WTC11 (cell line): Measurements from ENCODE around the gene CTTNBP2NL. TPM values are rescaled to one million over a fixed set of nuclear protein-coding genes. Genes with fewer than 3 reads are reported as not detected.

ENCODE experiments used
- ATAC-seq: fragments of 200-7000 bp; cut with Tn5 transposase; 2 replicates; pipeline ENCODE4 v1.10.0; 2021; ENCODE audit warnings: mild to moderate bottlenecking, moderate library complexity
- CTCF ChIA-PET: fragments of 300-600 bp; sonication (Branson Sonifier 250); formaldehyde crosslinking; loops from one replicate; lab custom pipeline; 2021; ENCODE audit warnings: antibody characterized with exemption; lab: Charles Lee
- POLR2A ChIA-PET: fragments of 350-600 bp; sonication (Branson Sonifier 250); formaldehyde crosslinking; loops from one replicate; lab custom pipeline; 2021; ENCODE audit warnings: antibody characterized with exemption; lab: Charles Lee
- DNase-seq: peaks from one replicate; pipeline ENCODE4 v3.0.0; 2021; ENCODE audit warnings: low spot score
- H3K27ac Mint-ChIP-seq: 2 replicates; pipeline ENCODE4 v1.8.0; 2021; ENCODE audit warnings: mixed read lengths
- H3K27me3 Mint-ChIP-seq: 2 replicates; pipeline ENCODE4 v1.8.0; 2021; ENCODE audit warnings: low read depth, mild to moderate bottlenecking, moderate library complexity, mixed read lengths
- H3K36me3 Mint-ChIP-seq: 2 replicates; pipeline ENCODE4 v1.8.0; 2021; ENCODE audit warnings: mixed read lengths
- H3K4me1 Mint-ChIP-seq: 2 replicates; pipeline ENCODE4 v1.8.0; 2022; ENCODE audit warnings: mixed read lengths
- H3K4me3 Mint-ChIP-seq: 2 replicates; pipeline ENCODE4 v1.8.0; 2021; ENCODE audit warnings: mild to moderate bottlenecking, moderate library complexity, mixed read lengths
- H3K9me3 Mint-ChIP-seq: 2 replicates; pipeline ENCODE4 v1.8.0; 2021; ENCODE audit warnings: mixed read lengths
- AR ChIP-seq: fragments of 250-450 bp; sonication (Bioruptor Pico); IDR thresholded peaks from 2 replicates; pipeline ENCODE4 v1.9.0; 2021; ENCODE audit warnings: mild to moderate bottlenecking
- ATF1 ChIP-seq: sonication (generic); formaldehyde crosslinking; IDR thresholded peaks from 2 replicates; pipeline ENCODE4 v1.8.1; 2023; ENCODE audit warnings: mild to moderate bottlenecking, moderate library complexity, missing genetic modification reagents
- CBFB ChIP-seq: sonication (generic); formaldehyde crosslinking; IDR thresholded peaks from 2 replicates; pipeline ENCODE4 v1.8.1; 2022; ENCODE audit warnings: mild to moderate bottlenecking, low read depth, missing genetic modification reagents
- CREB1 ChIP-seq: sonication (generic); formaldehyde crosslinking; IDR thresholded peaks from 2 replicates; pipeline ENCODE4 v1.8.0; 2023; ENCODE audit warnings: mild to moderate bottlenecking, missing genetic modification reagents
- FOXP4 ChIP-seq: sonication (generic); formaldehyde crosslinking; IDR thresholded peaks from 2 replicates; pipeline ENCODE4 v1.8.0; 2022; ENCODE audit warnings: mild to moderate bottlenecking, missing genetic modification reagents
- HMGA2 ChIP-seq: fragments of 250-450 bp; sonication (Bioruptor Pico); IDR thresholded peaks from 2 replicates; pipeline ENCODE4 v1.4.0; 2021; ENCODE audit warnings: mild to moderate bottlenecking, moderate library complexity
- IRF2 ChIP-seq: sonication (generic); formaldehyde crosslinking; IDR thresholded peaks from 2 replicates; pipeline ENCODE4 v1.8.0; 2022; ENCODE audit warnings: low read depth, missing genetic modification reagents, borderline replicate concordance
- JUN ChIP-seq: sonication (generic); formaldehyde crosslinking; IDR thresholded peaks from 2 replicates; pipeline ENCODE4 v1.8.0; 2023; ENCODE audit warnings: mild to moderate bottlenecking, missing genetic modification reagents
- MYBL2 ChIP-seq: sonication (generic); formaldehyde crosslinking; IDR thresholded peaks from 2 replicates; pipeline ENCODE4 v1.8.1; 2023; ENCODE audit warnings: mild to moderate bottlenecking, moderate library complexity, missing genetic modification reagents
- NR2C2 ChIP-seq: sonication (generic); formaldehyde crosslinking; IDR thresholded peaks from 2 replicates; pipeline ENCODE4 v1.8.0; 2022; ENCODE audit warnings: mild to moderate bottlenecking, missing genetic modification reagents
- NR3C1 ChIP-seq: sonication (generic); formaldehyde crosslinking; conservative IDR thresholded peaks from 2 replicates; pipeline ENCODE4 v1.8.1; 2023; ENCODE audit warnings: low read depth, mild to moderate bottlenecking, missing genetic modification reagents
- RELA ChIP-seq: sonication (generic); formaldehyde crosslinking; IDR thresholded peaks from 2 replicates; pipeline ENCODE4 v1.8.1; 2022; ENCODE audit warnings: missing genetic modification reagents, mild to moderate bottlenecking, borderline replicate concordance
- RORB ChIP-seq: fragments of 250-450 bp; sonication (Bioruptor Pico); IDR thresholded peaks from 2 replicates; pipeline ENCODE4 v1.9.0; 2021; ENCODE audit warnings: mild to moderate bottlenecking
- SMAD4 ChIP-seq: sonication (generic); formaldehyde crosslinking; IDR thresholded peaks from 2 replicates; pipeline ENCODE4 v1.8.0; 2022; ENCODE audit warnings: mild to moderate bottlenecking, missing genetic modification reagents
- SOX15 ChIP-seq: fragments of 250-450 bp; sonication (Bioruptor Pico); IDR thresholded peaks from 2 replicates; pipeline ENCODE4 v1.9.0; 2021; ENCODE audit warnings: mild to moderate bottlenecking
- ZNF138 ChIP-seq: sonication (generic); formaldehyde crosslinking; conservative IDR thresholded peaks from 2 replicates; pipeline ENCODE4 v1.8.1; 2022; ENCODE audit warnings: mild to moderate bottlenecking, moderate library complexity, missing genetic modification reagents
- total RNA-seq: library from RNA; stranded (reverse); gene quantifications from 3 replicates; pipeline ENCODE4 v1.2.3, GENCODE V29; 2021
- TF ChIP-seq, protein P1 (sequence below): sonication (generic); formaldehyde crosslinking; IDR thresholded peaks from 2 replicates; pipeline ENCODE4 v1.8.1; 2022; ENCODE audit warnings: mild to moderate bottlenecking, missing genetic modification reagents, moderate library complexity, borderline replicate concordance
- TF ChIP-seq, protein P2 (sequence below): sonication (generic); formaldehyde crosslinking; IDR thresholded peaks from 2 replicates; pipeline ENCODE4 v1.8.1; 2023; ENCODE audit warnings: mild to moderate bottlenecking, missing genetic modification reagents
- TF ChIP-seq, protein P3 (sequence below): sonication (generic); formaldehyde crosslinking; IDR thresholded peaks from 2 replicates; pipeline ENCODE4 v1.8.1; 2023; ENCODE audit warnings: mild to moderate bottlenecking, missing genetic modification reagents, moderate library complexity

Gene CTTNBP2NL
- total RNA-seq, 1 experiment from 2014 or later, result 32.8 TPM

GRCh38 chr1:112417271-112417670 lies 21.3 kb downstream of the CTTNBP2NL start:
- DNase-seq (no peak), ATAC-seq (no peak)
- H3K36me3 Mint-ChIP-seq, result peaks cover 38% of the 10 kb centered on the region
- TF ChIP-seq, protein P1, sequence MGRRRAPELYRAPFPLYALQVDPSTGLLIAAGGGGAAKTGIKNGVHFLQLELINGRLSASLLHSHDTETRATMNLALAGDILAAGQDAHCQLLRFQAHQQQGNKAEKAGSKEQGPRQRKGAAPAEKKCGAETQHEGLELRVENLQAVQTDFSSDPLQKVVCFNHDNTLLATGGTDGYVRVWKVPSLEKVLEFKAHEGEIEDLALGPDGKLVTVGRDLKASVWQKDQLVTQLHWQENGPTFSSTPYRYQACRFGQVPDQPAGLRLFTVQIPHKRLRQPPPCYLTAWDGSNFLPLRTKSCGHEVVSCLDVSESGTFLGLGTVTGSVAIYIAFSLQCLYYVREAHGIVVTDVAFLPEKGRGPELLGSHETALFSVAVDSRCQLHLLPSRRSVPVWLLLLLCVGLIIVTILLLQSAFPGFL (CRISPR knock-in tag), result no peak
- no peak for TF ChIP-seq JUN (CRISPR knock-in tag)
- no peak for TF ChIP-seq NR2C2 (CRISPR knock-in tag)
- TF ChIP-seq ATF1 (CRISPR knock-in tag), result no peak
- TF ChIP-seq SMAD4, result no peak
- no peak for TF ChIP-seq MYBL2 (CRISPR knock-in tag)
- no peak for TF ChIP-seq IRF2
- TF ChIP-seq SOX15 (CRISPR knock-in tag), result no peak
- TF ChIP-seq, protein P2, sequence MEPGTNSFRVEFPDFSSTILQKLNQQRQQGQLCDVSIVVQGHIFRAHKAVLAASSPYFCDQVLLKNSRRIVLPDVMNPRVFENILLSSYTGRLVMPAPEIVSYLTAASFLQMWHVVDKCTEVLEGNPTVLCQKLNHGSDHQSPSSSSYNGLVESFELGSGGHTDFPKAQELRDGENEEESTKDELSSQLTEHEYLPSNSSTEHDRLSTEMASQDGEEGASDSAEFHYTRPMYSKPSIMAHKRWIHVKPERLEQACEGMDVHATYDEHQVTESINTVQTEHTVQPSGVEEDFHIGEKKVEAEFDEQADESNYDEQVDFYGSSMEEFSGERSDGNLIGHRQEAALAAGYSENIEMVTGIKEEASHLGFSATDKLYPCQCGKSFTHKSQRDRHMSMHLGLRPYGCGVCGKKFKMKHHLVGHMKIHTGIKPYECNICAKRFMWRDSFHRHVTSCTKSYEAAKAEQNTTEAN (CRISPR knock-in tag), result no peak
- no peak for TF ChIP-seq ZNF138 (CRISPR knock-in tag)
- no peak for TF ChIP-seq NR3C1 (CRISPR knock-in tag)
- TF ChIP-seq FOXP4 (CRISPR knock-in tag), result no peak
- no peak for TF ChIP-seq RORB (CRISPR knock-in tag)
- TF ChIP-seq, protein P3, sequence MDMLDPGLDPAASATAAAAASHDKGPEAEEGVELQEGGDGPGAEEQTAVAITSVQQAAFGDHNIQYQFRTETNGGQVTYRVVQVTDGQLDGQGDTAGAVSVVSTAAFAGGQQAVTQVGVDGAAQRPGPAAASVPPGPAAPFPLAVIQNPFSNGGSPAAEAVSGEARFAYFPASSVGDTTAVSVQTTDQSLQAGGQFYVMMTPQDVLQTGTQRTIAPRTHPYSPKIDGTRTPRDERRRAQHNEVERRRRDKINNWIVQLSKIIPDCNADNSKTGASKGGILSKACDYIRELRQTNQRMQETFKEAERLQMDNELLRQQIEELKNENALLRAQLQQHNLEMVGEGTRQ, result no peak
- TF ChIP-seq HMGA2 (CRISPR knock-in tag), result no peak
- TF ChIP-seq CBFB (CRISPR knock-in tag), result no peak
- TF ChIP-seq AR (CRISPR knock-in tag), result no peak
- no peak for TF ChIP-seq RELA
- TF ChIP-seq CREB1 (CRISPR knock-in tag), result no peak
- H3K27ac Mint-ChIP-seq, result no peak overlapping the region
- no peaks in the 10 kb centered on the region for H3K27me3 Mint-ChIP-seq
- H3K4me3 Mint-ChIP-seq, result no peak overlapping the region
- H3K4me1 Mint-ChIP-seq, result no peaks in the 10 kb centered on the region
- ChIA-PET CTCF (no interaction called here), POLR2A (no interaction called here)
- H3K9me3 Mint-ChIP-seq, result no peaks in the 10 kb centered on the region
